Stimulated activated CD8-positive, alpha-beta memory T cell treated with anti-CD3 and anti-CD28 coated beads, Interleukin-4, amount 100 ng/mL, for 48 hours (primary cell): ENCODE data around the gene ZBTB40.

Source experiments
- DNase-seq: peaks from one replicate; pipeline ENCODE4 v3.0.0-alpha.2; 2020

ZBTB40 gene

GRCh38 chr1:22473952-22474351 lies 22.3 kb downstream of the ZBTB40 start:
- no peak for DNase-seq

DNA sequence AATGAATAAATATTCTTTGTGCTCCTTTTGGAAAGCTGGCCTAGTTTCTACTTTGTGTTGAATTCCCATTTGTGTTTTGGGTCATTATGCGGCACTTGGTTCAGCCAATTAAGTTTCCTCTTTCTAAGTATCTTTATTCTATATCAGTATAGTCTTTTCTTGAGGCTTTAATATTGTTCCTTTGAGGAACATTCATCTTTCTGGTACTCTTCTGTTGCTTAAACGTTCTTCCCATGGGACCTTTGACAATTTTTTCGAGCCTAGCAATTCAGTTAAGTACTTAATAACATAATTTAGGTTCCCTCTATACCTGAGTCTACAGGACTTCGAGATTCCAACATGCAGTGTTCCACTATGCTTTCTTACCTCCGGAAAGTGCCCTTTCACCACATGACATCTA lies 24.9 kb downstream of the ZBTB40 start:
- no peak for DNase-seq

DNA sequence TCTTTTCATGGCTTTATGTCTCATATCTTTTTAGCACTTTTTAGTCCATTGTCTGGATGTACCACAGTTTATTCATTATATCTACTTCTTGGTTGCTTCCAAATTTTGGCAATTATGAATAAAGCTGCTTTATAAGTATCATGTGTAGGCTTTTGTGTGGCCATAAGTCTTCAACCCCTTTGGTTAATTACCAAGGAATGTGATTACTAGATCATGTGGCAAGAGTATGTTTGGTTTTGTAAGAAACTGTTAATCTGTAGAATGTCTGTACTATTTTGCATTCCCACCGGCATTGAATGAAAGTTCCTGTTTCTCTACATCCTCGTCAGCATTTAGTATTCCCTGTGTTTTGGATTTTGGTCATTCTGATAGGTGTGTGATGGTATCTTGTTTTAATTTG lies 31.5 kb downstream of the ZBTB40 start:
- no peak for DNase-seq

GRCh38 chr1:22484706-22485345 lies 33.2 kb downstream of the ZBTB40 start:
- no peak for DNase-seq

DNA sequence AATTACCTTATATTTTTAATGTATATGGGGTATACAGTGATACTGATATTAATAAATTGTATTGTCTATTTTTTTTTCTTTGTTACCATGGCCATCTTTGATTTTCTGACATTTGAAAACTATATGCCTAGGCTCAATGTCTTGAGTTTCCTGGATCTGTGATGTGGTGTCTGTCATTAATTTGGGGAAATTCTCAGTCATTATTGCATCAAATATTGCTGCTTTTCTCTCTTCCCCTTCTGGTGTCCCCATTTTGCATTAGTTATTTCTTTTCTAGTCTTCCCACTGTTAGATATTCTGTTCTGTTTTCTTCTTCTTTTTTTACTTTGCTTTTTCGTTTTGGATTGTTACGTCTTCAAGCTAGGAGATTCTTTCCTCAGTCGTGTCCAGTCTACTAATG lies 33.8 kb downstream of the ZBTB40 start:
- no peak for DNase-seq

DNA sequence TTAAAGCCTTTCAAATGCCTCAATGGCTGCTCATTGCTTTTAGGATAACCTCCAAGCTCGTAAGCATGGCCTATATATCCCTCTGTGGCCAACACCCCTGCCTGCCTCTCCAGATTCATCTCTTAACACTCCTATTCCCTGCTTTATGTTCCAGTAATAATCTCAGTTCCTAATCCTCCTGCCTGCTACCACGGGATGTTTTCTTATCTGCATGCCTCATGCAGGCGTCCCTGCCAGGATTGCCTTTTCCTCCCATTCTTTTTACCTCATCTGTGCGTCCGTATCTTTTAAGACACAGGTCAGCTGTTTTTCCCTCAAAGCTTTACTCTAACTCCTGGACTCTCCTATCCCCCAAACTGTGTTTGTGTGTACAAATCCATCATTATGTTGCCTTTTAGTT lies 36.1 kb downstream of the ZBTB40 start:
- no peak for DNase-seq

GRCh38 chr1:22488319-22488718 lies 36.7 kb downstream of the ZBTB40 start:
- DNase-seq = no peak

DNA sequence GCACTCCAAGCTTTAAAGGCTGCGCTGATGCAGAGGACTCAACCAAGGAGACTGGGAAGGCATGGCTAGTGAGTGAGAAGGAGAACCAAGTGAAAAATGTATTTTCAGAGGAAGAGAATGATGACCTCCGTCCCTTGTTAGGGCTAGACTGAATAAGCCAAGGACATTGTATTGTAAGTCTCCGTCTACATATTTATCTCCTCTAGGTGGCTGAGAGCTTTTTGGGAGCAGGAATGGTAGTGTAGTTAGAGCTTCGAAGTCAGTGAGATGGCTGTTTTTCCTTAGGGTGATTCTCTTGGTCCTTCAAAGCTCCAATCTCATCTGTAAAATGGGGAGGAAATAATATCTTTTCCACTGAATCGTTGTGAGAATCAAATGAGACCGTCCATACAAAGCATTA lies 37.6 kb downstream of the ZBTB40 start:
- no peak for DNase-seq

DNA sequence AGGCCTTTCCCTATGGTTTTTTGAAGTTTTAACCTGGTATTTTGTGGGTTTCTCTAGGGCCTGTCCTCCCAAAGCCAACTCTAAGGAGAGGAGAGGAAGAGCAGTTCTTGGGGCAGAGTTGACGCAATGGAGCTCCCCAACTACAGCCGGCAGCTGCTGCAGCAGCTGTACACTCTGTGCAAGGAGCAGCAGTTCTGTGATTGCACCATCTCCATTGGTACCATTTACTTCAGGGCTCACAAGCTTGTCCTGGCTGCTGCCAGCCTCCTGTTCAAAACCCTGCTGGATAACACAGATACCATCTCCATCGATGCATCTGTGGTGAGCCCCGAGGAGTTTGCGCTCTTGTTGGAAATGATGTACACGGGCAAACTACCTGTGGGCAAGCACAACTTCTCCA lies 38.2 kb downstream of the ZBTB40 start:
- no peak for DNase-seq

DNA sequence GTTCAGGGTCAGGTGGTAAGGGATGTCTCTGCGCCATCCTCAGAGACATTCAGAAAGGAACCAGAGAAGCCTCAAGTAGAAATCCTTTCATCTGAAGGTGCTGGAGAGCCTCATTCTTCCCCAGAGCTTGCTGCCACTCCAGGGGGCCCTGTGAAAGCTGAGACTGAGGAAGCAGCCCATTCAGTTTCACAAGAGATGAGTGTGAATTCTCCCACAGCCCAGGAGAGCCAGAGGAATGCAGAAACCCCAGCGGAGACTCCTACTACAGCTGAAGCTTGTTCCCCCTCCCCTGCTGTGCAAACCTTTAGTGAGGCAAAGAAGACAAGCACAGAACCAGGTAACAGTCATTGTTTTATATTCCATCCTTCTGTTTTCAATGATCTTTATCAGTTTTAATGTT lies 38.7 kb downstream of the ZBTB40 start:
- no peak for DNase-seq

GRCh38 chr1:22491995-22492715 lies 40.5 kb downstream of the ZBTB40 start:
- DNase-seq = no peak

DNA sequence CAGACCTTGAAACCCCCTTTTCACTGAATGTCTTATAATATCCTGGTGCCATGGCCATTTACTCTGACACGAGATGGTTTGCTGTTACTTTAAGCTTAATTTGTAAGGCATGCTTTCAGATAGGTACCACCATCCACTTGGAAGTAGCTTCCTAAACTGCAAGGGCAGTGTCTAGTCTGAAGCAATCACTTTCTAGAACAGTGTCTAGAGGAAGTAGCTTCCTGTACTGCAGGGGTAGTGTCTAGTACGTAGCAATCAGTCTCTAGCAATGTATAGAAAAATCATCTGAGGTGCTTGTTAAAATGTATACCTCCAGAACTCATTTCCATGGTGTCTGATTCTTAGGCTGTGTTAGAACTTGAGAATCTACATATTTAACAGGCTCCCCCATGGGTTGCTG lies 42.5 kb downstream of the ZBTB40 start:
- no peak for DNase-seq

- no peak for DNase-seq
Measured at GRCh38 chr1:22494943-22495579, 43.4 kb downstream of the ZBTB40 start.

GRCh38 chr1:22496536-22497160 lies 45.0 kb downstream of the ZBTB40 start:
- no peak for DNase-seq

DNA sequence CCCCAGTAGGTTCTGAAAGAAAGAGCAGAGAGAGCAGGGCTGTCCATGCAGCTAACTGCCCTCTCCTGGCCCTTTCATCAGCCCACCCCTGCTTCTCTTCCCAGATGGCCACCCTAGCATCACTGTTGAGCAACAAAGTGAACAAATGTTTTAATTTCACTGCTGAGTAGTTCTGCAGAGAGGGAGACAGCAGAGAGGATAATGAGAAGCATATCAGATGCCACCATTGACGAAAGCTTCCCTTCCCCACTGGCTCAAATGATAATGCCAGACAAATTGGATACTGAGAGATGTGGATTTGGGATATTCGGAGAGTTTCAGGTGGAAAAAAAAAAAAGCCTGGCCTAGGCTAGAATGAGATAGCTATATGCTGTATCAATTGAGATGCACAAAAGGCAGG lies 46.8 kb downstream of the ZBTB40 start:
- DNase-seq = no peak

DNA sequence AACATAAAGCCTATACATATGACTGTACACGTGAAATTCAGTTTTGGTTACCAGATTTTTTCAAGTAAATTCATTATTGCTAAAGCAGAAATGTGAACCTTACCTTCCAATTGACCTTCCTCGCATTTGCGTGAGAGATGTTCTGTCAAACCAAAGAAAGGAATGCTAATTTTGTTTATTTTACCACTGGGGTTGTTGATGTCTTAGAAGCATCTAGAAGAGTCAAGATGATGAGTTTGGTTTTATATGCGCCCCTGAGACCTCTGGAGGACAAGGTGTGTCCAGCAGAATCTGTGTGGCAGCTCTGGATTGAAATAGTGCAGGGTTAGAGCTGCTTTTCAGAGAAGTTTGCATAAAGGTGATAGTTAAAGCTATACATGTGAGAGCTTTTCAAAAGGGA lies 48.4 kb downstream of the ZBTB40 start:
- no peak for DNase-seq

DNA sequence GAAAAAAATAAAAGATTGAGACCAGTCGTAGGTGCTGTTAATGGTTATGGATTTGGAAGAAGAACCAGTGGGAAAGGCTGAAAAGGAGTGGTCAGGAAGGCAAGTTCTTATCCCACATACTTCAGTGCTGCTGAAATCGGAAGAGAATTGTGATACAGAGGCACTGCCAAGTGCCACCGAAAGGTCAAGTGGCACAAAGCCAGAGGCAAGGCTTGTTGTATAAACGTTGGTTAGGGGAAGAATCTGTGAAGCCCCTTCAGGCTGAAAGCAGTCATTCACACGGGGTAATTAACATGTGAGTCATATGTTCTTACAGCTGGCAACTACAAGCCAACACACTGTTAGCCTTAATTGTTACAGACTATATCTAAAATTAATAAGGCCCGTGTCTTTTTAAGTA lies 48.8 kb downstream of the ZBTB40 start:
- no peak for DNase-seq

DNA sequence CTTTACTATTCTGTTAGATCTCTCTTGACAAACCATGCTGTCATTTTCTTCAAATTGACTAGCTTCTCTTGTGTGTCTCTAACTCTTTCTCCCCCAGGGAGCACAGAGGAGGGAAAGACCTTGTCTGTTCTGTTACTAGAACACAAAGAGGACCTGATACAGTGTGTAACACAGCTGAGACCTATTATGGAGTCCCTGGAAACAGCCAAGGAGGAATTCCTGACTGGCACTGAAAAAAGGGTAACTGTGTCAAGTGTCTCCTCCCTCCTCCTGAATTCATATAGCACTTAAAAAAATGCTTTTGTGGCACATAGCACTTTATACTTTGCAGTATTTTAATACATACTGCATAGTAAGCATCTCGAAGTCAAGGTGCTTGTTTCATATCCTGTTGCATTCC lies 50.6 kb downstream of the ZBTB40 start:
- DNase-seq = no peak

DNA sequence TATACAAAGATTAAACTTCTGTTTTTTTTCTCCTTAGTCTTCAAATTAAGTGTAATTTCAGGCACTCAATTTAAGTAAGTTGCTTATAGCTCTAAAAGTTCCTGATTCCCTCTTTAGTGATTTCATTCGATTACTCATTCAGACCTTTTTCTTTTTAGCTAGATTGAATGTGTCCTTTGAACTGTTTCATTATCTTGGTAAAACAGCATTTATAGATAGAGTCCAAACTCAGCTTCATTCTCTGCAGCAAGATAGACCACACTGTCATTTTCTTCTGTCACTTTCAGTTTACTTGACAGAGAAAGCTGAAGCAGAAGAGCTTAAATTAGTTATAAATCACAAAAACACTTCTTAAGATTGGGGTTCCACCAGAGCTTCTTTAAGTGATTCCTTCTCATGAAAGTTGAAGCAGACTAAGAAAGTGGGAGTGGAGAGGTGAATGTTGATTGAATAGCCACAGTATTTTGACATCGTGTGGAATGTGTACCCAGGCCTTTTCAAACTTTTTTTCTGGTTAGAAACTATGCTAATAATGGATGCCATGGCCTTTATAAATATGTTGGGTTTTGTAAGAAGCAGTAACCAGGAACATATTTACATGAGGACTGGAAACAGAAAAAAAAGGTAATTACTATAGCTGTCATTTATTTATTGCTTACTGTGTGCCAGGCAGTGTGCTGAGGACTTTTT lies 52.2 kb downstream of the ZBTB40 start:
- DNase-seq = no peak

DNA sequence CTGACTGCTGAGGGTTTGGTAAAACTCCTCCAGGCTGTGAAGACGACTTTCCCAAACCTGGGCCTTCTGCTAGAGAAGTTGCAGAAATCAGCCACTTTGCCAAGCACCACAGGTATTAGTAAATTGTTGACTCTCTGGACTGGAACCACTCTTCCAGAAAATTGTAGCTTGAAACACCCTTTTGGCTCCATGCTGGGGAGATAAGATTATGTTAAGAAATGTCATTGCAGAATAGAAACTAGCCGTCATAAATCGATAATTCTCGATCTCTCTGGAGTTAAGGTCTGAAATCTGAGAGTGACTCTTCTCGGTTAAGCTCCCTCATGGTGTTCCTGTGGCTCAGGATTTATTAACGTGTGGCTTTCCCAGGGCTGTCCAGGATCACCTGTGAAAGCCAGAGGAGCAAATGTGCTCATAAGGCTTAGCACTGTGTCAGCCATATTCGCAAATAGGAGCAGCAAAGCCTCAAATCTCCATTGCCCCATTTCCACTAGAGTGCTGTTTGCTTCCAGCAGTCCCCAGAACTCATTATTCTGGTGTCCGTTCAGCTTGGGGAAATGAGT lies 54.6 kb downstream of the ZBTB40 start:
- DNase-seq = no peak

DNA sequence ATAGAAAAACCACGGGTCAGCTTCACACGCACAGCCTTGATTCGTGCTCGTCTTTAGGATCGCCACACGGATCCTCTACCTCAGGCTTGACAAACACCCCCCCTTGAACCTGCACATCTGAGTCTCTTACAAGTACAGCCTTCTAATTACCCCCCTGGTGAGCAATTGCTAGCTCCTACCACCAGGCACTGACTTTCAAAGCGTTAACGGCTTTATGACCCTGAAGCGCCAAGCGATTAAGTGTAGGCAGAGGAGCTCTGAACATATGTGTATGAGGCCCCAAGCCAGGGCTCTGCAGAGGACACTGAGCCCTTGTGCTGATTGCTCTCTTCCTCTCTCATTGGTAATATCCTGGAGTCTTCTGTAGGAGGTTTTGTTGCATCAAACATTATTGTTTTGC lies 55.9 kb downstream of the ZBTB40 start:
- no peak for DNase-seq

DNA sequence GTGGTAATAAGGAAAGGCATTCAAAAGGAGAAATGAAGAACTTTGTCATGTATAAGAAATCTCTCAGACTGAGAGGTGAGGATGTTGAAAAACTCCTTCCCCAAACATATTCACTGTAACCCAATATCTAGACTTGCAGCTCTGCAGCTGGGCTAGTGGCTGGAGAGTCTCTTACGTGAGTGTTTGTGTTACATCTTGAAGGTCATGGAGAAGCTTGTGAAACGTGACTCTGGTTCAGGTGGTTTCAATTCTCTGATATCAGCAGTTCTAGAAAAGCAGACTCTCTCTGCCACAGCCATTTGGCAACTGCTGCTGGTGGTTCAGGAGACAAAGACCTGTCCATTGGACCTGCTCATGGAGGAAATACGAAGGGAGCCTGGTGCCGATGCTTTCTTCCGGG lies 56.7 kb downstream of the ZBTB40 start:
- no peak for DNase-seq

DNA sequence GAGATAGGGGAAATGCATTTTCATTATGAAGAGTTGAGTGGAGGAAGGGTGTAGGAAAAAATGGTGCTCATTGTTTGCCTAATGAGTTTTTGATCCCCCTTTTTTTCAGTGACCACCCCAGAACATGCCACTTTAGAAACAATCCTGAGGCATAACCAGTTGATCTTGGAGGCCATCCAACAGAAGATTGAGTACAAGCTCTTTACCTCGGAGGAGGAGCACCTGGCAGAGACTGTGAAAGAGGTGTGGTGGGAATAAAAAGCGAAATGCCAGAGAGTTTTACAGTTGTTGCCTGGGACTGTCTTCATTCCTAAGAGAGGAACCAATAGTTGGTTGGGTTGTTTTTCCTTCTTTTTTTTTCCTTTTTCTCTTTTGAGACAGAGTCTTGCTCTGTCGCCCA lies 57.3 kb downstream of the ZBTB40 start:
- DNase-seq = no peak
